Lung (tissue), 12 donors: ENCODE data around the gene LENEP. TPM values are rescaled to one million over a fixed set of nuclear protein-coding genes. Genes with fewer than 3 reads are reported as not detected.

Source experiments
- ATAC-seq: fragments of 200-7000 bp; cut with Tn5 transposase; one replicate; pipeline ENCODE4 v1.9.1; 2020; ENCODE audit warnings: moderate number of reproducible peaks; ENCODE audit not compliant: insufficient read depth, low FRiP score
- DNase-seq, 3 donors: peaks; one replicate each; pipeline ENCODE4 v3.0.0-alpha.2; 2013 to 2017
- H3K27ac ChIP-seq, 2 donors: one replicate each; pipeline ENCODE4 v1.5.1; 2013; ENCODE audit warnings: mild to moderate bottlenecking in 2 of 2, moderate library complexity in 2 of 2, control low read depth in 1 of 2, inconsistent platforms in 1 of 2, low read depth in 1 of 2, low read length in 1 of 2
- H3K27me3 ChIP-seq, 3 donors: one replicate each; pipeline ENCODE4 v1.5.1; 2013; ENCODE audit warnings: low read length in 2 of 3; ENCODE audit not compliant: control insufficient read depth in 3 of 3, insufficient read depth in 3 of 3
- H3K36me3 ChIP-seq, 4 donors: one replicate each; pipeline ENCODE4 v1.5.1; 2013; ENCODE audit warnings: low read length in 4 of 4, mild to moderate bottlenecking in 1 of 4, moderate library complexity in 1 of 4; ENCODE audit not compliant: control insufficient read depth in 4 of 4, insufficient read depth in 4 of 4
- H3K4me1 ChIP-seq, 5 donors: one replicate each; pipeline ENCODE4 v1.5.1; 2013; ENCODE audit warnings: low read length in 5 of 5, mild to moderate bottlenecking in 2 of 5, moderate library complexity in 1 of 5; ENCODE audit not compliant: control insufficient read depth in 5 of 5, insufficient read depth in 5 of 5
- H3K4me3 ChIP-seq: one replicate; pipeline ENCODE4 v1.5.1; 2013; ENCODE audit warnings: mild to moderate bottlenecking, control low read depth, moderate library complexity
- H3K9ac ChIP-seq, 2 donors: one replicate each; pipeline ENCODE4 v1.5.1; 2013; ENCODE audit warnings: low read length in 2 of 2, control low read depth in 1 of 2; ENCODE audit not compliant: insufficient read depth in 1 of 2
- H3K9me3 ChIP-seq, 4 donors: one replicate each; pipeline ENCODE4 v1.5.1; 2013; ENCODE audit warnings: low read length in 3 of 4, mild to moderate bottlenecking in 1 of 4, moderate library complexity in 1 of 4; ENCODE audit not compliant: control insufficient read depth in 4 of 4, insufficient read depth in 3 of 4
- CTCF ChIP-seq: IDR thresholded peaks from 2 replicates; pipeline ENCODE4 v1.5.1; 2012; ENCODE audit warnings: mild to moderate bottlenecking; ENCODE audit errors: control extremely low read depth, extremely low read depth
- WGBS, 2 donors: extraction: QIAGEN DNeasy Blood & Tissue Kit; methylation state at CpG; one replicate each; pipeline ENCODE4 v1.1.7; 2013; 5-methylcytosine and 5-hydroxymethylcytosine counted together
- polyA plus RNA-seq, 2 donors: library from polyadenylated mRNA; stranded (reverse); fragments of 200-250 nt; gene quantifications; one replicate each; pipeline ENCODE4 v1.2.1, GENCODE V29; 2013
- total RNA-seq, 2 donors: library from RNA; depleted of rRNA in 1 of 2; stranded (reverse); fragments of >200 nt in 1 of 2; gene quantifications; one replicate each; pipeline ENCODE4 v1.2.1, GENCODE V29; 2014 to 2021
- donor health status: control.
- donor health status: control.
- donor health status: Bipolar disorder and iron deficiency.
- donor health status: healthy.
- donor health status: DM: yes; HTN: yes; CAD: no.

The LENEP gene
- total and polyA plus RNA-seq, 4 donors: 0.31 to 0.89 TPM; not detected in 2

GRCh38 chr1:155038602-155039307 lies 45.4 kb downstream of the LENEP start:
- WGBS, 2 donors: 26 to 27% methylated on average over 8 of the region's 8 CpGs
- no peaks in the 10 kb centered on the region for H3K9me3 ChIP-seq
- H3K27ac ChIP-seq: no peak overlapping the region
- no peaks in the 10 kb centered on the region for H3K27me3 ChIP-seq
- ATAC-seq (peak; percentile 60), DNase-seq (no peak)
- no peak overlapping the region for H3K4me3 ChIP-seq
- H3K9ac ChIP-seq: no peak overlapping the region
- H3K4me1 ChIP-seq: peaks cover 0 to 5% (median 0%) of the 10 kb centered on the region in 5 donors
- no peak for TF ChIP-seq CTCF
- H3K36me3 ChIP-seq: no peaks in the 10 kb centered on the region

GRCh38 chr1:155039308-155039669 lies 45.9 kb downstream of the LENEP start:
- H3K27me3 ChIP-seq: no peaks in the 10 kb centered on the region
- WGBS, 2 donors: 66 to 75% methylated on average over 4 of the region's 4 CpGs
- H3K9ac ChIP-seq: no peak overlapping the region
- TF ChIP-seq CTCF: no peak
- H3K4me1 ChIP-seq: peaks cover 0 to 5% (median 0%) of the 10 kb centered on the region in 5 donors
- H3K9me3 ChIP-seq: no peaks in the 10 kb centered on the region
- no peak overlapping the region for H3K27ac ChIP-seq
- no peak overlapping the region for H3K4me3 ChIP-seq
- no peaks in the 10 kb centered on the region for H3K36me3 ChIP-seq
- DNase-seq (no peak), ATAC-seq (no peak)

- no peaks in the 10 kb centered on the region for H3K9me3 ChIP-seq
- ATAC-seq (no peak), DNase-seq (no peak)
- H3K9ac ChIP-seq: no peak overlapping the region
- 91 to 92% methylated on average over 14 of the region's 14 CpGs for WGBS, 2 donors
- TF ChIP-seq CTCF: no peak
- no peaks in the 10 kb centered on the region for H3K36me3 ChIP-seq
- no peak overlapping the region for H3K4me3 ChIP-seq
- no peaks in the 10 kb centered on the region for H3K27me3 ChIP-seq
- H3K4me1 ChIP-seq: peaks cover 0 to 8% (median 4%) of the 10 kb centered on the region in 5 donors
- H3K27ac ChIP-seq: no peak overlapping the region
Observed at GRCh38 chr1:155040358-155041093, 47.1 kb downstream of the LENEP start.
